ENCODE results near the gene TMEM41B. TPM values are rescaled to one million over a fixed set of nuclear protein-coding genes. Genes with fewer than 3 reads are reported as not detected.

TMEM41B gene
- total and polyA plus RNA-seq, 2 of the 4 experiments (the other 2 are of a cell fraction) = 20.8 to 21.5 TPM

- ATAC-seq (ENCODE audit: low read depth) = no peak
- dilution Hi-C loops (cut with HindIII; ENCODE audit: low sequenced_read_pairs, unreplicated experiment) = no loop called here
- H3K9me3 ChIP-seq (ENCODE audit: control insufficient read depth, insufficient read depth, low read length) = no peaks in the 10 kb centered on the region
Measured at GRCh38 chr11:9347100-9347499, 32.7 kb upstream of the TMEM41B start.

More at GRCh38 chr11:9347100-9347499, 32.7 kb upstream of the TMEM41B start:
- H3K27ac ChIP-seq (ENCODE audit: insufficient read depth, low read length) = no peak overlapping the region
- no peak overlapping the region for H3K18ac ChIP-seq (ENCODE audit: low read depth, low read length)
- no peak overlapping the region for H2BK20ac ChIP-seq (ENCODE audit: low read depth, low read length)
- no peaks in the 10 kb centered on the region for H4K20me1 ChIP-seq (ENCODE audit: insufficient read depth, low read length)
- no peak overlapping the region for H4K91ac ChIP-seq (ENCODE audit: insufficient read depth, low read depth, low read length)
- H3K23ac ChIP-seq (ENCODE audit: low read depth, low read length) = no peak overlapping the region; the same call in 1 of the 2 replicates
- WGBS, 2 experiments (ENCODE audit: extremely low coverage in 2 of 2, insufficient read length in 1 of 2) = 57% methylated on average over 2 of the region's 2 CpGs; no CpG with 5 or more reads in 1 of the 2 experiments
- no peaks in the 10 kb centered on the region for H3K36me3 ChIP-seq (ENCODE audit: control insufficient read depth, insufficient read depth, low read length)
- H3K4me2 ChIP-seq (ENCODE audit: low read depth, low read length) = no peak overlapping the region
- H3K4ac ChIP-seq (ENCODE audit: low read depth, low read length) = no peak overlapping the region
- H2BK120ac ChIP-seq (ENCODE audit: low read depth, low read length) = no peak overlapping the region
- in situ Hi-C loops (cut with MboI; ENCODE audit: low sequenced_read_pairs) = no loop called here
- no peaks in the 10 kb centered on the region for H3K9me1 ChIP-seq (ENCODE audit: insufficient read depth, low read length)
- no peak overlapping the region for H2BK15ac ChIP-seq (ENCODE audit: low read depth, low read length)
- H2AK5ac ChIP-seq (ENCODE audit: low read depth, low read length) = no peak overlapping the region
- DNase-seq = no peak
- intact Hi-C loops (cut with micrococcal nuclease) = no loop called here
- no peaks in the 10 kb centered on the region; the same call in none of the 2 replicates for H3K27me3 ChIP-seq (ENCODE audit: control insufficient read depth, insufficient read depth, low read length)
- H3K4me1 ChIP-seq (ENCODE audit: control insufficient read depth, insufficient read depth, low read length) = no peaks in the 10 kb centered on the region
- ChIA-PET POLR2A (ENCODE audit: unreplicated experiment) (no interaction called here), CTCF (no interaction called here)
- no peak overlapping the region for H2AFZ ChIP-seq (replicated peaks; ENCODE audit: low read length, poor library complexity)
- H3K4me3 ChIP-seq (ENCODE audit: insufficient read depth, low read depth, low read length) = no peak overlapping the region
- H3K79me1 ChIP-seq (ENCODE audit: low read depth in 1 of 2, low read length in 2 of 2) = no peaks in the 10 kb centered on the region
- H3K14ac ChIP-seq (replicated peaks; ENCODE audit: low read depth, low read length) = no peak overlapping the region
- H3K9ac ChIP-seq (ENCODE audit: low read depth, low read length) = no peak overlapping the region
- no peak overlapping the region for H2BK5ac ChIP-seq (ENCODE audit: low read depth, low read length, poor library complexity, severe bottlenecking)
- H3K56ac ChIP-seq (ENCODE audit: extremely low read depth, insufficient read depth, low read length) = no peak overlapping the region
- H4K8ac ChIP-seq (ENCODE audit: low read depth in 2 of 2, low read length in 2 of 2) = no peak overlapping the region
- H2AK9ac ChIP-seq (replicated peaks; ENCODE audit: low read depth, low read length, poor library complexity) = no peak overlapping the region
- BruUV-seq (replicated peaks) = no TSS peak
- no peak overlapping the region for H4K5ac ChIP-seq (ENCODE audit: low read depth, low read length)
- no peak for TF ChIP-seq CHD1 (IDR thresholded peaks at IDR 0.05; ENCODE audit: low read depth, low read length)
- TF ChIP-seq MAZ (IDR thresholded peaks at IDR 0.05; ENCODE audit: borderline replicate concordance, low read depth, low read length) = no peak
- TF ChIP-seq RAD21 (IDR thresholded peaks at IDR 0.05; ENCODE audit: low read length) = no peak
- no peak for TF ChIP-seq RCOR1 (IDR thresholded peaks at IDR 0.05; ENCODE audit: insufficient replicate concordance, low read length)
